Measurements from ENCODE around the gene HPS6.
"Not testable (repeated sequence)": the region's sequence is repeated elsewhere in the genome, so short reads cannot be mapped to it uniquely, and the experiment has no call there.

DNA sequence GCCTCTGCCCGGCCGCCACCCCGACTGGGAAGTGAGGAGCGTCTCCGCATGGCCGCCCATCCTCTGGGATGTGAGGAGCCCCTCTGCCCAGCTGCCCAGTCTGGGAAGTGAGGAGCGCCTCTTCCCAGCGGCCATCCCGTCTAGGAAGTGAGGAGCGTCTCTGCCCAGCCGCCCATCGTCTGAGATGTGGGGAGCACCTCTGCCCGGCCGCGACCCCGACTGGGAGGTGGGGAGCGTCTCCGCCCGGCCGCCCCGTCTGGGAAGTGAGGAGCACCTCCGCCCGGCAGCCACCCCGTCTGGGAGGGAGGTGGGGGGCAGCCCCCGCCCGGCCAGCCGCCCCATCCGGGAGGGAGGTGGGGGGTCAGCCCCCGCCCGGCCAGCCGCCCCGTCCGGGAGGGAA is 29.3 kb upstream of the HPS6 start:
- TF ChIP-seq E2F4 (CRISPR knock-in tag; IDR thresholded peaks at IDR 0.05; ENCODE audit: borderline replicate concordance, low read depth); CTCF (IDR thresholded peaks at IDR 0.05); ATF3 (CRISPR knock-in tag; conservative IDR thresholded peaks at IDR 0.05); SP1 (CRISPR knock-in tag; conservative IDR thresholded peaks at IDR 0.05); NFYB (CRISPR knock-in tag; conservative IDR thresholded peaks at IDR 0.05; ENCODE audit: low read depth); ATF1 (CRISPR knock-in tag; IDR thresholded peaks at IDR 0.05); ZSCAN18 (CRISPR knock-in tag; IDR thresholded peaks at IDR 0.05); ZNF263 (CRISPR knock-in tag; IDR thresholded peaks at IDR 0.05; ENCODE audit: low read depth); ZBTB21 (CRISPR knock-in tag; IDR thresholded peaks at IDR 0.05; ENCODE audit: borderline replicate concordance); RELA (CRISPR knock-in tag; IDR thresholded peaks at IDR 0.05; ENCODE audit: borderline replicate concordance); HMGXB4 (CRISPR knock-in tag; IDR thresholded peaks at IDR 0.05); CBFB (CRISPR knock-in tag; IDR thresholded peaks at IDR 0.05; ENCODE audit: low read depth): not testable (repeated sequence)
- TF ChIP-seq, protein P1, sequence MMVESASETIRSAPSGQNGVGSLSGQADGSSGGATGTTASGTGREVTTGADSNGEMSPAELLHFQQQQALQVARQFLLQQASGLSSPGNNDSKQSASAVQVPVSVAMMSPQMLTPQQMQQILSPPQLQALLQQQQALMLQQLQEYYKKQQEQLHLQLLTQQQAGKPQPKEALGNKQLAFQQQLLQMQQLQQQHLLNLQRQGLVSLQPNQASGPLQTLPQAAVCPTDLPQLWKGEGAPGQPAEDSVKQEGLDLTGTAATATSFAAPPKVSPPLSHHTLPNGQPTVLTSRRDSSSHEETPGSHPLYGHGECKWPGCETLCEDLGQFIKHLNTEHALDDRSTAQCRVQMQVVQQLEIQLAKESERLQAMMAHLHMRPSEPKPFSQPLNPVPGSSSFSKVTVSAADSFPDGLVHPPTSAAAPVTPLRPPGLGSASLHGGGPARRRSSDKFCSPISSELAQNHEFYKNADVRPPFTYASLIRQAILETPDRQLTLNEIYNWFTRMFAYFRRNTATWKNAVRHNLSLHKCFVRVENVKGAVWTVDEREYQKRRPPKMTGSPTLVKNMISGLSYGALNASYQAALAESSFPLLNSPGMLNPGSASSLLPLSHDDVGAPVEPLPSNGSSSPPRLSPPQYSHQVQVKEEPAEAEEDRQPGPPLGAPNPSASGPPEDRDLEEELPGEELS (CRISPR knock-in tag; IDR thresholded peaks at IDR 0.05), result not testable (repeated sequence)

All from WTC11 (cell line).